HFFc6 (cell line): ENCODE results near the gene PTGDR2. TPM values are rescaled to one million over a fixed set of nuclear protein-coding genes. Genes with fewer than 3 reads are reported as not detected.
"Not testable (repeated sequence)": the region's sequence is repeated elsewhere in the genome, so short reads cannot be mapped to it uniquely, and the experiment has no call there.

Source experiments
- DNase-seq: peaks from one replicate; pipeline ENCODE4 v3.0.0-alpha.2; 2018
- H3K27ac Mint-ChIP-seq: 2 replicates; pipeline ENCODE4 v1.8.0; 2020; ENCODE audit warnings: mild to moderate bottlenecking, mixed read lengths
- H3K27me3 Mint-ChIP-seq: 2 replicates; pipeline ENCODE4 v1.8.0; 2021; ENCODE audit warnings: mild to moderate bottlenecking, moderate library complexity, mixed read lengths; ENCODE audit not compliant: insufficient read depth
- H3K36me3 Mint-ChIP-seq: 2 replicates; pipeline ENCODE4 v1.8.0; 2021; ENCODE audit warnings: low read depth, mixed read lengths
- H3K4me1 Mint-ChIP-seq: 2 replicates; pipeline ENCODE4 v1.8.0; 2020; ENCODE audit warnings: low read depth, mixed read lengths
- H3K4me3 Mint-ChIP-seq: 2 replicates; pipeline ENCODE4 v1.8.0; 2020; ENCODE audit warnings: mild to moderate bottlenecking, moderate library complexity, mixed read lengths
- H3K9me3 Mint-ChIP-seq: 2 replicates; pipeline ENCODE4 v1.8.0; 2020; ENCODE audit warnings: mild to moderate bottlenecking, mixed read lengths
- CTCF ChIP-seq: fragments of 200-600 bp; sonication (generic); IDR thresholded peaks from 2 replicates; pipeline ENCODE4 v1.5.0; 2021; ENCODE audit warnings: antibody characterized with exemption, mild to moderate bottlenecking
- total RNA-seq, 6 experiments: library from RNA; stranded (reverse); fragmentation: NEBNext Ultra II Directional; extraction: Animal tissue kit (Norgen Biotek cat#: 25700); gene quantifications; 2 replicates in 1 of 6; 3 replicates in 5 of 6; pipeline ENCODE4 v1.2.3, GENCODE V29; 2021

Gene PTGDR2
- total RNA-seq, 6 experiments from 2014 or later: not detected

GRCh38 chr11:60831143-60831500 is 24.6 kb downstream of the PTGDR2 start:
- no peak overlapping the region for H3K27ac Mint-ChIP-seq
- H3K4me3 Mint-ChIP-seq: no peak overlapping the region
- peaks cover 32% of the 10 kb centered on the region for H3K4me1 Mint-ChIP-seq
- peak; percentile 62 for DNase-seq
- H3K27me3 Mint-ChIP-seq: peaks cover 15% of the 10 kb centered on the region
- H3K9me3 Mint-ChIP-seq: no peaks in the 10 kb centered on the region
- no peaks in the 10 kb centered on the region for H3K36me3 Mint-ChIP-seq
- TF ChIP-seq CTCF: peak; percentile 99

- Mint-ChIP-seq H3K9me3 (no peaks in the 10 kb centered on the region), H3K4me3 (no peak overlapping the region), H3K27ac (no peak overlapping the region), H3K36me3 (no peaks in the 10 kb centered on the region), H3K4me1 (peaks cover 26% of the 10 kb centered on the region), H3K27me3 (peaks cover 15% of the 10 kb centered on the region)
- DNase-seq: no peak
- TF ChIP-seq CTCF: no peak
Measured at GRCh38 chr11:60830478-60831142, 25.1 kb downstream of the PTGDR2 start.

- Mint-ChIP-seq H3K27ac (no peak overlapping the region), H3K9me3 (no peaks in the 10 kb centered on the region), H3K4me1 (no peaks in the 10 kb centered on the region), H3K27me3 (peaks cover 35% of the 10 kb centered on the region), H3K4me3 (no peak overlapping the region), H3K36me3 (no peaks in the 10 kb centered on the region)
- no peak for DNase-seq
- TF ChIP-seq CTCF: no peak
Measured at GRCh38 chr11:60825790-60826189, 30.0 kb downstream of the PTGDR2 start.

GRCh38 chr11:60825118-60825517 is 30.6 kb downstream of the PTGDR2 start:
- Mint-ChIP-seq H3K4me3 (no peak overlapping the region), H3K9me3 (no peaks in the 10 kb centered on the region), H3K36me3 (no peaks in the 10 kb centered on the region), H3K27me3 (peaks cover 36% of the 10 kb centered on the region), H3K27ac (no peak overlapping the region), H3K4me1 (no peaks in the 10 kb centered on the region)
- DNase-seq: no peak
- TF ChIP-seq CTCF: no peak

- not testable (repeated sequence) for H3K4me1 Mint-ChIP-seq, DNase-seq, H3K4me3 Mint-ChIP-seq, H3K27ac Mint-ChIP-seq, H3K9me3 Mint-ChIP-seq, H3K36me3 Mint-ChIP-seq
- H3K27me3 Mint-ChIP-seq: peaks cover 37% of the 10 kb centered on the region
Measured at GRCh38 chr11:60823745-60824306, 31.9 kb downstream of the PTGDR2 start.

GRCh38 chr11:60821827-60822599 is 33.7 kb downstream of the PTGDR2 start:
- peaks cover 7% of the 10 kb centered on the region for H3K9me3 Mint-ChIP-seq
- no peaks in the 10 kb centered on the region for H3K4me1 Mint-ChIP-seq
- no peak for TF ChIP-seq CTCF
- no peaks in the 10 kb centered on the region for H3K36me3 Mint-ChIP-seq
- H3K4me3 Mint-ChIP-seq: no peak overlapping the region
- no peak overlapping the region for H3K27ac Mint-ChIP-seq
- DNase-seq: no peak
- H3K27me3 Mint-ChIP-seq: peaks cover 33% of the 10 kb centered on the region
